HEK293T (cell line): ENCODE results near the gene SPDYC.

Source experiments
- CTCF ChIA-PET: fragments of 350-600 bp; formaldehyde crosslinking; extraction: SDS; loops from one replicate; lab custom pipeline; 2021; ENCODE audit warnings: antibody characterized with exemption, inconsistent platforms; lab: Yijun Ruan, JAX
- POLR2A ChIA-PET: fragments of 350-600 bp; formaldehyde crosslinking; extraction: SDS; loops from one replicate; lab custom pipeline; 2020; ENCODE audit warnings: antibody characterized with exemption, inconsistent platforms; lab: Yijun Ruan, JAX
- DNase-seq: peaks from one replicate; pipeline ENCODE4 v3.0.0; 2012; ENCODE audit warnings: mixed read lengths; ENCODE audit errors: extremely low spot score
- ARNT ChIP-seq: fragments of 450-650 bp; IDR thresholded peaks from 2 replicates; pipeline ENCODE4 v1.6.1; 2017; ENCODE audit warnings: mild to moderate bottlenecking
- BHLHE40 ChIP-seq: fragments of 450-650 bp; IDR thresholded peaks from 2 replicates; pipeline ENCODE4 v1.6.1; 2016; ENCODE audit warnings: mild to moderate bottlenecking, moderate library complexity, borderline replicate concordance
- CTBP1 ChIP-seq: fragments of 450-650 bp; IDR thresholded peaks from 2 replicates; pipeline ENCODE4 v1.6.1; 2016; ENCODE audit warnings: borderline replicate concordance
- ELF4 ChIP-seq: fragments of 450-650 bp; IDR thresholded peaks from 2 replicates; pipeline ENCODE4 v1.6.1; 2017; ENCODE audit warnings: antibody characterized with exemption
- FOXA1 ChIP-seq: fragments of 450-650 bp; IDR thresholded peaks from 2 replicates; pipeline ENCODE4 v1.6.1; 2016; ENCODE audit warnings: mild to moderate bottlenecking
- FOXK2 ChIP-seq: fragments of 450-650 bp; IDR thresholded peaks from 2 replicates; pipeline ENCODE4 v1.6.1; 2016; ENCODE audit warnings: mild to moderate bottlenecking
- FOXM1 ChIP-seq: fragments of 450-650 bp; IDR thresholded peaks from 2 replicates; pipeline ENCODE4 v1.6.1; 2017; ENCODE audit warnings: mild to moderate bottlenecking, borderline replicate concordance
- HDGF ChIP-seq: fragments of 450-650 bp; IDR thresholded peaks from 2 replicates; pipeline ENCODE4 v1.6.1; 2017; ENCODE audit warnings: antibody characterized with exemption, borderline replicate concordance
- L3MBTL2 ChIP-seq: fragments of 450-650 bp; conservative IDR thresholded peaks from 2 replicates; pipeline ENCODE4 v1.6.1; 2016; ENCODE audit warnings: mild to moderate bottlenecking
- LEF1 ChIP-seq: fragments of 450-650 bp; IDR thresholded peaks from 2 replicates; pipeline ENCODE4 v1.6.1; 2017; ENCODE audit warnings: mild to moderate bottlenecking, borderline replicate concordance
- NFRKB ChIP-seq: fragments of 450-650 bp; IDR thresholded peaks from 2 replicates; pipeline ENCODE4 v1.6.1; 2016; ENCODE audit warnings: mild to moderate bottlenecking, moderate library complexity
- PKNOX1 ChIP-seq: fragments of 450-650 bp; IDR thresholded peaks from 2 replicates; pipeline ENCODE4 v1.6.1; 2016
- SP1 ChIP-seq: fragments of 450-650 bp; IDR thresholded peaks from 2 replicates; pipeline ENCODE4 v1.6.1; 2017
- SUZ12 ChIP-seq: fragments of 450-650 bp; IDR thresholded peaks from 2 replicates; pipeline ENCODE4 v1.6.1; 2016; ENCODE audit warnings: mild to moderate bottlenecking
- TARDBP ChIP-seq: fragments of 450-650 bp; IDR thresholded peaks from 2 replicates; pipeline ENCODE4 v1.6.1; 2016
- ZNF384 ChIP-seq: fragments of 450-650 bp; IDR thresholded peaks from 2 replicates; pipeline ENCODE4 v1.6.1; 2016

SPDYC gene

GRCh38 chr11:65151331-65151899 is 18.6 kb upstream of the SPDYC start:
- DNase-seq, result no peak
- CTCF ChIA-PET, result no interaction called here
- no peak for TF ChIP-seq SUZ12
- TF ChIP-seq BHLHE40, result no peak
- no peak for TF ChIP-seq ARNT
- TF ChIP-seq LEF1, result no peak
- no peak for TF ChIP-seq PKNOX1
- TF ChIP-seq ZNF384, result no peak
- TF ChIP-seq FOXA1, result no peak
- TF ChIP-seq TARDBP, result no peak
- no peak for TF ChIP-seq CTBP1
- TF ChIP-seq ELF4, result no peak
- no peak for TF ChIP-seq NFRKB
- no peak for TF ChIP-seq FOXK2
- no peak for TF ChIP-seq L3MBTL2
- no peak for TF ChIP-seq HDGF
- no peak for TF ChIP-seq SP1
- TF ChIP-seq FOXM1, result no peak
- POLR2A ChIA-PET, result no interaction called here

GRCh38 chr11:65152122-65152521 is 17.9 kb upstream of the SPDYC start:
- no peak for DNase-seq
- TF ChIP-seq FOXA1, result no peak
- no peak for TF ChIP-seq CTBP1
- no peak for TF ChIP-seq LEF1
- CTCF ChIA-PET, result no interaction called here
- POLR2A ChIA-PET, result interaction anchor here (1.2 kb wide), 1 partner anchor 17 kb away, joined by 4 read pairs; no protein-coding TSS in a partner anchor

- POLR2A ChIA-PET, result no interaction called here
- no peak for DNase-seq
- CTCF ChIA-PET, result no interaction called here
- TF ChIP-seq ARNT (no peak), L3MBTL2 (no peak), PKNOX1 (no peak), NFRKB (no peak), LEF1 (no peak), CTBP1 (no peak), ZNF384 (no peak), TARDBP (no peak), FOXK2 (no peak), FOXA1 (no peak), SUZ12 (no peak), FOXM1 (no peak), SP1 (no peak), HDGF (no peak), BHLHE40 (no peak), ELF4 (no peak)
These were observed 13.8 kb upstream of the SPDYC start for GRCh38 chr11:65156256-65156655.

GRCh38 chr11:65156926-65157325 is 13.1 kb upstream of the SPDYC start:
- TF ChIP-seq PKNOX1 (no peak), CTBP1 (no peak), FOXM1 (no peak), FOXK2 (no peak), ZNF384 (no peak), ARNT (no peak), HDGF (no peak), ELF4 (no peak), SP1 (no peak), SUZ12 (no peak), L3MBTL2 (no peak), BHLHE40 (no peak), TARDBP (no peak), NFRKB (no peak)
- DNase-seq, result no peak
- ChIA-PET POLR2A (no interaction called here), CTCF (no interaction called here)

GRCh38 chr11:65157336-65157735 is 12.7 kb upstream of the SPDYC start:
- DNase-seq, result no peak
- POLR2A ChIA-PET, result no interaction called here
- CTCF ChIA-PET, result no interaction called here
- TF ChIP-seq LEF1 (no peak), ELF4 (no peak), NFRKB (no peak), ARNT (no peak), ZNF384 (no peak)

GRCh38 chr11:65159012-65159411 is 11.0 kb upstream of the SPDYC start:
- CTCF ChIA-PET, result no interaction called here
- POLR2A ChIA-PET, result no interaction called here
- TF ChIP-seq CTBP1 (no peak), NFRKB (no peak), L3MBTL2 (no peak), SUZ12 (no peak), ARNT (no peak), FOXK2 (no peak), FOXM1 (no peak), LEF1 (no peak), PKNOX1 (no peak), ZNF384 (no peak)
- DNase-seq, result no peak
